Breast epithelium (tissue), 3 donors: ENCODE results near the gene GLIS1.

ENCODE experiments used
- CTCF ChIP-seq, 3 donors: fragments of 450-650 bp; IDR thresholded peaks; one replicate each; pipeline ENCODE4 v1.5.1; 2016 to 2017; ENCODE audit warnings: antibody characterized with exemption in 3 of 3, mild to moderate bottlenecking in 3 of 3, moderate library complexity in 3 of 3
- POLR2A ChIP-seq: fragments of 450-650 bp; IDR thresholded peaks from one replicate; pipeline ENCODE4 v1.6.1; 2016; ENCODE audit warnings: antibody characterized with exemption, mild to moderate bottlenecking, moderate library complexity
- POLR2AphosphoS5 ChIP-seq, 3 donors: sonication (generic); formaldehyde crosslinking; IDR thresholded peaks; one replicate each; pipeline ENCODE4 v1.6.1; 2017; ENCODE audit warnings: antibody characterized with exemption in 3 of 3

GRCh38 chr1:53562291-53562980 is 176.5 kb downstream of the GLIS1 start:
- no peak for TF ChIP-seq POLR2AphosphoS5 (IDR thresholded peaks at IDR 0.05)
- no peak for TF ChIP-seq CTCF (IDR thresholded peaks at IDR 0.05)
- no peak for TF ChIP-seq POLR2A
